Right lobe of liver (tissue), 6 donors: ENCODE results near the gene MED6. TPM values are rescaled to one million over a fixed set of nuclear protein-coding genes. Genes with fewer than 3 reads are reported as not detected.

ENCODE experiments used
- ATAC-seq, 4 donors: fragments of 200-7000 bp; cut with Tn5 transposase; one replicate each; pipeline ENCODE4 v1.9.1; 2020; ENCODE audit warnings: mild to moderate bottlenecking in 4 of 4, moderate library complexity in 4 of 4
- DNase-seq, 3 donors: peaks; one replicate each; pipeline ENCODE4 v3.0.0-alpha.2; 2020
- H3K27ac ChIP-seq, 3 donors: fragments of 200-600 bp; one replicate each; pipeline ENCODE4 v1.8.0; 2022
- H3K27me3 ChIP-seq, 2 donors: fragments of 200-600 bp; one replicate each; pipeline ENCODE4 v1.8.0; 2022
- H3K36me3 ChIP-seq, 4 donors: fragments of 200-600 bp; sonication (generic) in 1 of 4; one replicate each; pipeline versions ENCODE4 v1.5.1 to v1.8.0; 2017 to 2022; ENCODE audit warnings: control low read depth in 1 of 4
- H3K4me1 ChIP-seq, 4 donors: fragments of 200-600 bp; sonication (generic) in 1 of 4; one replicate each; pipeline versions ENCODE4 v1.5.1 to v1.8.0; 2017 to 2022; ENCODE audit warnings: control low read depth in 1 of 4
- H3K4me3 ChIP-seq, 3 donors: fragments of 200-600 bp; one replicate each; pipeline ENCODE4 v1.8.0; 2022
- H3K9me3 ChIP-seq, 4 donors: fragments of 200-600 bp; sonication (generic) in 1 of 4; one replicate each; pipeline versions ENCODE4 v1.5.1 to v1.8.0; 2017 to 2022; ENCODE audit warnings: control low read depth in 1 of 4
- POLR2A ChIP-seq: fragments of 450-650 bp; IDR thresholded peaks from one replicate; pipeline ENCODE4 v1.6.1; 2017; ENCODE audit warnings: antibody characterized with exemption, mild to moderate bottlenecking
- WGBS: methylation state at CpG from one replicate; pipeline ENCODE4 v1.1.6; 2018; ENCODE audit warnings: low coverage, low lambda C conversion rate; ENCODE audit not compliant: insufficient coverage; ENCODE audit errors: missing lambda C conversion rate; 5-methylcytosine and 5-hydroxymethylcytosine counted together
- intact Hi-C, 2 donors: fragments of 100-400 bp; cut with DNase I; formaldehyde crosslinking; loops; one replicate each; pipeline versions ENCODE4 v1.11.2 to v1.14.1; 2022
- total RNA-seq, 6 experiments: library from RNA; depleted of rRNA in 2 of 6; stranded (reverse); fragments of >200 nt in 2 of 6; fragmentation: NEBNext Ultra II Directional in 3 of 6; extraction: Animal tissue kit (Norgen Biotek cat#: 25700) in 3 of 6; gene quantifications; one replicate each; pipeline versions ENCODE4 v1.1.0 to v1.2.4, GENCODE V29; 2016 to 2023
- TF ChIP-seq, protein P1 (sequence below), 4 donors: fragments of 200-600 bp in 3 of 4; fragments of 450-650 bp in 1 of 4; IDR thresholded peaks; one replicate each; pipeline versions ENCODE4 v1.5.1 to v1.8.0; 2016 to 2022; ENCODE audit warnings: antibody characterized with exemption in 4 of 4, mild to moderate bottlenecking in 2 of 4
- donor health status: DM: no; HTN: yes; CAD: no.
- donor health status: DM: no; HTN: no; CAD: no.
- donor health status: DM: no; HTN: no; CAD: no.
- donor health status: DM: no; HTN: yes; CAD: no.
- donor health status: DM: no; HTN: yes; CAD: no.

MED6 gene
- total RNA-seq, 6 experiments from 2014 or later: 8.8 to 20.0 (median 13.7) TPM

GRCh38 chr14:70645892-70646291 is 45.4 kb upstream of the MED6 start:
- ATAC-seq: no peak
- DNase-seq: no peak
- Histone ChIP-seq H3K27me3 (no peaks in the 10 kb centered on the region), H3K9me3 (no peaks in the 10 kb centered on the region), H3K36me3 (no peaks in the 10 kb centered on the region), H3K4me3 (no peak overlapping the region), H3K27ac (no peak overlapping the region), H3K4me1 (peaks cover 0 to 7% (median 0%) of the 10 kb centered on the region in 4 donors)
- intact Hi-C loops: no loop called here
- WGBS: 97% methylated on average over 6 of the region's 6 CpGs
- TF ChIP-seq, protein P1, sequence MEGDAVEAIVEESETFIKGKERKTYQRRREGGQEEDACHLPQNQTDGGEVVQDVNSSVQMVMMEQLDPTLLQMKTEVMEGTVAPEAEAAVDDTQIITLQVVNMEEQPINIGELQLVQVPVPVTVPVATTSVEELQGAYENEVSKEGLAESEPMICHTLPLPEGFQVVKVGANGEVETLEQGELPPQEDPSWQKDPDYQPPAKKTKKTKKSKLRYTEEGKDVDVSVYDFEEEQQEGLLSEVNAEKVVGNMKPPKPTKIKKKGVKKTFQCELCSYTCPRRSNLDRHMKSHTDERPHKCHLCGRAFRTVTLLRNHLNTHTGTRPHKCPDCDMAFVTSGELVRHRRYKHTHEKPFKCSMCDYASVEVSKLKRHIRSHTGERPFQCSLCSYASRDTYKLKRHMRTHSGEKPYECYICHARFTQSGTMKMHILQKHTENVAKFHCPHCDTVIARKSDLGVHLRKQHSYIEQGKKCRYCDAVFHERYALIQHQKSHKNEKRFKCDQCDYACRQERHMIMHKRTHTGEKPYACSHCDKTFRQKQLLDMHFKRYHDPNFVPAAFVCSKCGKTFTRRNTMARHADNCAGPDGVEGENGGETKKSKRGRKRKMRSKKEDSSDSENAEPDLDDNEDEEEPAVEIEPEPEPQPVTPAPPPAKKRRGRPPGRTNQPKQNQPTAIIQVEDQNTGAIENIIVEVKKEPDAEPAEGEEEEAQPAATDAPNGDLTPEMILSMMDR (IDR thresholded peaks at IDR 0.05): no peak

DNA sequence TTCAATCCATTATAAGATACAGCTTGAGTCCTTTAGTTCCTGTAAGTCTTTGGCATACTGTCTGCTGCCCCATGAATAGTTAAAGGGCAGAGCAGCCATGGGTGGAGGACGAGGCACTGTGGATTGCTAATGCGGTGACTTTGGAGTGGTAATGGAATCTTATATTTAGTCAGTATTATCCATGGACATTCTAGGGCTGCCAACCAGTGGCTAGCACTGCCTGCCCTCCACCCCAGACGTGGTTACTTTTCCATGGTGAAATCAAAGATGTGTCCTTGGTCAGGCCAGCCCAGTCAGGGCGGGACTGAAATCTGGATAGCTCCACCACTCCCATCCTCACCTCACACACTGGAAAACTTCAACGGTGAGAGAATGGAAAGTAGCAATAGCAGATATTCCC is 43.5 kb upstream of the MED6 start:
- intact Hi-C loops: no loop called here
- no peak for TF ChIP-seq POLR2A
- TF ChIP-seq, protein P1 (IDR thresholded peaks at IDR 0.05): no peak
- Histone ChIP-seq H3K27ac (no peak overlapping the region), H3K4me3 (no peak overlapping the region), H3K36me3 (no peaks in the 10 kb centered on the region), H3K4me1 (peaks cover 0 to 9% (median 0%) of the 10 kb centered on the region in 4 donors), H3K9me3 (no peaks in the 10 kb centered on the region), H3K27me3 (no peaks in the 10 kb centered on the region)
- ATAC-seq: no peak
- 45% methylated on average over 2 of the region's 5 CpGs for WGBS
- DNase-seq: no peak

GRCh38 chr14:70642303-70643235 is 42.1 kb upstream of the MED6 start:
- TF ChIP-seq POLR2A: no peak
- TF ChIP-seq, protein P1 (IDR thresholded peaks at IDR 0.05): no peak
- peaks cover 0 to 9% (median 0%) of the 10 kb centered on the region in 4 donors for H3K4me1 ChIP-seq
- H3K36me3 ChIP-seq: no peaks in the 10 kb centered on the region
- no peaks in the 10 kb centered on the region for H3K9me3 ChIP-seq
- WGBS: 11% methylated on average over 5 of the region's 51 CpGs
- no peaks in the 10 kb centered on the region for H3K27me3 ChIP-seq
- H3K4me3 ChIP-seq: peak overlapping the region; percentile 50 to 60 (median 59)
- H3K27ac ChIP-seq: no peak overlapping the region
- peak in 1 of 3 donors; percentile 29 for DNase-seq
- intact Hi-C loops: no loop called here
- peak; percentile 16 to 34 (median 25) for ATAC-seq

DNA sequence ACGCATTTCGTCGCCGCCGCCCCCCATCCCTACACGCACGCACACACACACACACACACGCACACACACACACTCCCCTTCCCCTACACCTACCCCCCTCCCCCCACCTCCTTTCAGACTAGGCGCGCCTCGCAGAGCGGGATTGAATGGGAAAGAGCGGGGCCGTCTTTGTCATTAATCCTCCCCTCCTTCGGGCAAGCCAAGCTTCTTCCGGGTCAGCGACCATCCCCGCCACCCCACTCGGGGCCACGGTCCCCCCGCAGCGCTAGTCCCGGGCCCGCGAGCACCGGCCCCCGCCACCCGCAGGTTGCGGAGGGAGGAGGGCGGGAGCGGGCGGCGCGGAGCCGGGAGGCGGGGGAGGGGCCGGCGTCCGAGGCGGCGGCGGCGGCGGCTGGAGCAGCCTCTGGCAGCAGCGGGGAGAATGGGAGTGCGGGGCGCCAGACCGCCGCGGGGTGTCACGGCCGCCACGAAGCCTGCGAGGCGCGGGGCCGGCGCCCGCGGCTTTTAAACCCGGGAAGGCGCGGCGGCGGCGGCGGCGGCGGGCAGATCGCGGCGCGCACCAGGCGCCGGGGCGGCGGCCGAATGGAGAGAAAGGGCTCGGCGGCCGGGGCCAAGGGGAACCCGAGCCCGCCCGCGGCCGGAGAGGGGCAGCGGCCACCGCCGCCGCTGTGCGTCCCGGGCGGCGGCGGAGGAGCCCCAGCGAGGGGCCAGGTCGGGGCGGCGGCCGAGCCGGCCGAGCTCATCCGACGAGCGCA is 41.3 kb upstream of the MED6 start, which contains the start of gene TTC9:
TSS of gene TTC9 (plus strand) at position 369 of the 755 bp plus-strand sequence. CDS start at position 583, 214 bp downstream.
- WGBS: under 1% methylated on average over 24 of the region's 105 CpGs
- DNase-seq: peak in 1 of 3 donors; percentile 57
- intact Hi-C loops: no loop called here

More for the DNA sequence above, 41.3 kb upstream of the MED6 start, which contains the start of gene TTC9:
- Histone ChIP-seq H3K4me1 (peaks cover 0 to 9% (median 0%) of the 10 kb centered on the region in 4 donors), H3K4me3 (peak within 1 kb of the TSS; percentile 50 to 60 (median 59)), H3K27ac (no peak within 1 kb of the TSS), H3K27me3 (no peaks in the 10 kb centered on the region), H3K9me3 (no peaks in the 10 kb centered on the region), H3K36me3 (no peaks in the 10 kb centered on the region)
- TF ChIP-seq, protein P1 (IDR thresholded peaks at IDR 0.05): no peak
- TF ChIP-seq POLR2A: no peak
- peak; percentile 74 to 79 (median 78) for ATAC-seq
